ENCODE measurements around the gene AKAP1.

Gene AKAP1

GRCh38 chr17:57135026-57135788 is 50.2 kb downstream of the AKAP1 start:
- no peak for DNase-seq

DNA sequence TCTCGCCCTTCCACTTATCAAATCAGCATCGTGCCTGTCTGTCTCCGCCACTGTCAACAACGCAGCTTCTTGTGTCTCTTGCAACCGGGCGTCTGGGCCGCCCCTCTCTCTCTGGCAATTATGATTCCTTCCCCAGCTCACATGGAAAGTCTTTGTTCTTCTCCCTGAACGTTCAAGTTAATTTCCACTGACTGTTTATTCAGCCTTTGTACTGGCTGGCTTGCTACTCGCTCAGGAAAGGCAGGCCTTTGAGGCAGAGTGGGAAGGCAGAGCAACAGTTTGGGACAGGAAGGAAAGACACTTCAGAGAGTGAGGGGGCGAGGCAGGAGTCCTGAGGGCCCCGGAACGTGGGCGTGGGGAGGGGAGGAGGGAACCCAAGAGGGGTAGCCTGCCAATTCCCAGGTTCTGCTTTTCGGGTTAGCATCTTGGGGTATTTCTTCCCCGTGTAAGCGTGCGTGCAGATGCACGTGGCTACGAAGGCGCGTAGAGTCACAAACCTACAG is 50.8 kb downstream of the AKAP1 start:
- no peak for DNase-seq

GRCh38 chr17:57136355-57136754 is 51.3 kb downstream of the AKAP1 start:
- no peak for DNase-seq

DNA sequence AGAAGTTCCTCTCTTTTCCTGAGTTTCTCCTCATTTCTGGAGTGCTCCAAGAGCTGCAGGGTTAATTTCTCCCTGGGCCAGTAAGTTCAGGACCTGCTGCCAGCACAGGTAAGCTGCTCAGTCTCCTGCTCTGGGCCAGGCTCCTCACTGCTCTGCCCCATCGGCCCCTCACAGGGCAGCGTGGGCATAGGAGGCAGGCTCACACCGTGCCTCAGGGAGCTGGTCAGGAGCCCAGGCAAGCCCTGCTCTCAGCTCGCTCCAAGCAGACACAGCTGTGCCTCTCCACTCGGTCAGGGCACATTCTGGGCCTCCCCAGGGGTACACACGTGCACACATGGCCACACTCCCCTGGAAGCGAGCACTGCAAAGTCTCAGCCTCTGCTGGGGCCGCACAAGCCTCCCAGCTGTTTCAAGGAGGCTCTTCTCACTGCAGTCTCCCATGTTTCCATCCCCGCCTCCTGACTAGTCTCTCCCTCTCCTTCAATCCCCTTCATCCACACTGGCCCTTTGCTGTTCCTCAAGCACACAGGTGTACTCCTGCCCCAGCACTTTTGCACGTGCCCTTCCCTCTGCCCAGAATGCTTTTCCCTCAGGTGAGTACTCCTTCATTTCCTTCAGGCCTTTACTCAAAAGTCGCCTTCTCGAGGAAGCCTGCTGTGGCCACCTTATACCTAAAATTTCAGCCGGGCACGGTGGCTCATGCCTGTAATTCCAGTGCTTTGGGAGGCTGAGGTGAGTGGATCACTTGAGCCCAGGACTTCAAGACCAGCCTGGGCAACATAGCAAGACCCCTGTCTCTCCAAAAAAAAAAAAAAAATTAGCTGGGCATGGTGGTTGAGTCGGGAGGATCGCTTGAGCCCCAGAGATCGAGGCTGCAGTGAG is 53.2 kb downstream of the AKAP1 start:
- no peak for DNase-seq

DNA sequence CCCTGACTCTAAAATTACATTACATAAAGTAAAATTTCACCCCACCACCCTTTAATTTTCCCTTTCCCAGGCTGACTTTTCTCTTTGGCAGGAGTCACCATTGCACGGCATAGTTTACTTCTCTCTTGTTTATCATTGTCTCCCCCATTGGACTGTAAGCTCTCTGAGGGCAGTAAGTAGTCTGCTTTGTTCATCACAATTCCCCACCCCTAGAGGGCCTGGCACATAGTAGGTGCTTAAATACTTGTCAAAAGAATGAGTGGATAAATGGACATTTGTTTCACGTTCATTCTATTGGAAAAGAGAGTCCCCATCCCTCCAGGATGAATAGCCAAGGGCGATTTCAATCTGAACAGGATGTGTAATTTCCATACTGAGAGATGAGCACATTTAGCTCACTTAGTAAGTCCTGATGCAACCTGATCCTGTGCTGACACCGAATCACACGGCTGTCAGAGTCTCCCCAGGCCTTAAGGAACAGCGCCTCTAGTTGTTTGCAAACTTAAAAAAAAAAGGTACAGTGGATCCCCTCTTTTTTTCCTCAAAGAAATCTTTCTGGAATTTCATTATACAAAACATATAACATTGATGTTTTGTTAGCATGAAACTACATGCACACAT is 54.0 kb downstream of the AKAP1 start:
- no peak for DNase-seq

GRCh38 chr17:57140316-57140715 is 55.3 kb downstream of the AKAP1 start:
- DNase-seq = no peak

- DNase-seq = no peak
Observed at GRCh38 chr17:57142925-57143324, 57.9 kb downstream of the AKAP1 start.

GRCh38 chr17:57143361-57143760 is 58.3 kb downstream of the AKAP1 start:
- no peak for DNase-seq

DNA sequence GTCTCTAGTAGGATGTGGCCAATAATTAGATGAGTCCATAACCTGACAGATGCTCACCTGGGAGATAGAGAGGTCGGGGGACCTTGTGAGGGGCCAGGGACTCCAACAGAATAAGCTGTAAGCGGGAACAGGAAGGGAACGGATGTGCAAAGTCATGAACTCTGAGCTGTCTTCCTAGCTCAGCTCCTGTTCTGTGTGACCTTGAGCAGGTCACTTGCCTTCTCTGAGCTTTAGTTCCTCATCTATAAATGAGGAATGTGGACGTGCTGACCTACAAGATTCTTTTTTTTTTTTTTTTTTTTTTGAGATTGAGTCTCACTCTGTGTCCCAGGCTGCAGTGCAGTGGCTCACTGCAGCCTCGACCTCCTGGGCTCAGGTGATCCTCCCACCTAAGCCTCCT is 58.9 kb downstream of the AKAP1 start:
- no peak for DNase-seq

DNA sequence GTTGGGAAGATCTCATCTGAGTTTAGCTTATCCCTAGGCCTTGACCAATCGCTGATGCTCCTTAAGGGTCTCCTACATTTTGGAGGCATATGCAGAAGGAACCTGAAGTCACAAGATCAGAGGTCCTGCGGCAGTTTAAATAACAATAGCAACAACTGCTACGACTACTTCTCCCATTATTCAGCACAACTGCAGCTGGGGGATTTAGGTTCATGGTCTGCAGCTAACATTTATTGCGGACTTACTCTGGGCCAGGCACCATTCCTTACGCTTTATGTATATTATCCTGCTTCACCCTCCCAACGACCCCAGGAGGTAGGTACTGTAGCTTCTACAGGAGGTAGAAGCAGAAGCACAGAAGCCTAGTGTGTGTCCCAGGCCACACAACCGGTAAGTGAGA is 59.5 kb downstream of the AKAP1 start:
- no peak for DNase-seq

DNA sequence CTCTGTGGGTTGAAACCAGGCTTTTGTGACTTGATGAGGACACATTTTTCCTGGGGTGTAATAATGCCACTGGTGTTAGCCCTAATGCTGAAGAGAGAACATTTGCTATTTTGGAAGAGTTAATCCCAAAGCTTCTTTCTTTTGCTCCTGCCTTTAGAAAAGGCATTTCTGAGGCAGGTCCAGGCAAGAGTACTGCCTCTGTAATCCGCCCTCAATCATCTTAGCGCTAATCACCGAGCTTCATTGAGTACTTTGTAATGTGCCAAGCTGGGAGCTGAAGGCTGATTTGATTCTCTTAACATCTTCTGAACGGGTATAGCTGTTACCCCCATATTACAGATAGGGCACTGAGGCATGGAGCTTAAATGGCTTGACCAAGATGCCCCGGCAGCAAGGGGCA is 60.3 kb downstream of the AKAP1 start:
- DNase-seq = no peak

GRCh38 chr17:57146273-57146672 is 61.2 kb downstream of the AKAP1 start:
- DNase-seq = no peak

DNA sequence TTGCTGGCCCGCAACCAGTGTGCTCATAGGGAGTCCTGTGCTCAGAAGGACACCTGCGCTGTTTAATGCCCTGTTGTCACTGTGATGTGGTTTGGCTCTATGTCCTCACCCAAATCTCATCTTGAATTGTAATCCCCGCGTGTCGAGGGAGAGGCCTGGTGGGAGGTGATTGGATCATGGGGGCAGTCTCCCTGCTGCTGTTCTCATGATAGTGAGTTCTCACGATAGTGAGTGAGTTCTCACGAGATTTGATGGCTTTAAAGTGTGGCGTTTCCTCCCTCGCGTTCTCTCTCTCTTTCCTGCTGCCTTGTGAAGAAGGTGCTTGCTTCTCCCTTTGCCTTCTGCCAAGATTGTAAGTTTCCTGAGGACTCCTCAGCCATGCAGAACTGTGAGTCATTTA is 66.8 kb downstream of the AKAP1 start:
- DNase-seq = no peak

- no peak for DNase-seq
Observed at GRCh38 chr17:57152967-57153528, 68.0 kb downstream of the AKAP1 start.

DNA sequence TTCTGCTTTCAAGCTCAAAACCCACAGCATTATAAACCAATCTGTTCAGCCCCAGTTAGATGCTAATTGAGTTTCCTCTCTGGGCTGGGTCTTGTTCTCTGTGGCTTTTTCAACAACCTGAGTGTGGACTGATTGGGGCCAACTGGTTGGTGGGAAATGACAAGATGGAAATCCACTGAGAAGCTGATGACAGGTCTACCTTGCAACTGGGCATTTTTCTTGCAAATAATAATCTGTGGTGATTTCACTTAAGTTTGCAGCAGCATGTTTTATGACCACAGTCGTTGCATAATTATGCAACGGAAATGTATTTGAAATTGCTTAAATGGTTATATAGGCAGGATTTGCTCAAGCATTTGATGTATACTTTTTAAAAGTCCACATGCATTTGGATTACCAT is 69.9 kb downstream of the AKAP1 start:
- no peak for DNase-seq

GRCh38 chr17:57158325-57158724 is 73.3 kb downstream of the AKAP1 start:
- no peak for DNase-seq

DNA sequence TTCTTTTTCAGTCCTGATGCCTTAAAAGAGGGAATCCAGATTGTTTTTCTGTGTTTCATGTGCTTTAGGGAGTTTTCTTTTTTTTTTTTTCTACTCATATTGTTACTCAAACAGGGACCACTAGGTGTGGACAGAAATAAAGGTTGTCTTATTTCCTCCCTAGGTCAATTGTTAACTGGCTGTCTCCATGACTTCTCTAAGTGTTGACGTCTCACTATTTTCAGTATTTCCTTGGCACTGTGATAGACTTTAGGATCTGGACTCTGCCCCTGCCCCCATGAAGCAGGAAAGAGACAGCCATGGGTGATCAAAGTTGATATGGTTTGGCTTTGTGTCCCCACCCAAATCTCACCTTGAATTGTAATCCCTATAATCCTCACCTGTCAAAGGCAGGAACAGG is 73.7 kb downstream of the AKAP1 start:
- DNase-seq = no peak

- DNase-seq = no peak
Observed at GRCh38 chr17:57160624-57161023, 75.6 kb downstream of the AKAP1 start.

DNA sequence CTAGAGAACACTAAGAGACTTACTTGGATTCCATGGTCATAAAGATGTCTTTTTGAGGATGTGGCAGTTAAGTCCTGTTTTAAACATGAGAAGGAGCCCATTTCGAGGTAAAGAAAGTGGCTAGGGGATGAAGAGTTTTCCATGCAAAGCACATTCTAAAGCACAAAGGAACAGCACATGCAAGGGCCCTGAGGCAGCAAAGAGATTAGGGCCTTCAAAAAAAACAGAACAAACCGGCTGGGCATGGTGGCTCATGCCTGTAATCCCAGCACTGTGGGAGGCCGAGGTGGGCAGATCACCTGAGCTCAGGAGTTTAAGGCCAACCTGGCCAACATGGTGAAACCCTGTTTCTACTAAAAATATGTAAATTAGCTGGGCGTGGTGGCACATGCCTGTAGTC is 79.8 kb downstream of the AKAP1 start:
- DNase-seq = no peak

- DNase-seq = no peak
Observed at GRCh38 chr17:57165754-57166153, 80.7 kb downstream of the AKAP1 start.

DNA sequence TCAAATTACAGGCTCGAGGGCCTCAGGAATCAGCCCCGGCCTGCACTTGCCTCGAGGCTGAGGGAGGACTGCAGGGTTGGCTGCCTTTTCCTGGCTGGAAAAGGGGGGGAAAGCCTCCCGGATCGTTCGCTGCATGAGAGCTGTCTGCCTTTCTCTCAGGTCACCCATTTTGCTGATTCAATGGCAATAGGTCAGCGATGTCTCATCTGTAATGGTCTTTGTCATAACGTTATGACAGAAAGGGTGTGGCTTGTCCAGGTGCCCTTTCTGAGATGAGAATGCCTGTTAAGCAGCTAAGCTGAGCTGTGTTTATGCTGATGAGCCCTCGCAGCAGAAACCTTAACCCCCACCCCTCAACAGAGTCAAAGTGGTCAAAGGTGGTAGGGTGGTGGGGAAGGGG is 81.8 kb downstream of the AKAP1 start:
- no peak for DNase-seq

DNA sequence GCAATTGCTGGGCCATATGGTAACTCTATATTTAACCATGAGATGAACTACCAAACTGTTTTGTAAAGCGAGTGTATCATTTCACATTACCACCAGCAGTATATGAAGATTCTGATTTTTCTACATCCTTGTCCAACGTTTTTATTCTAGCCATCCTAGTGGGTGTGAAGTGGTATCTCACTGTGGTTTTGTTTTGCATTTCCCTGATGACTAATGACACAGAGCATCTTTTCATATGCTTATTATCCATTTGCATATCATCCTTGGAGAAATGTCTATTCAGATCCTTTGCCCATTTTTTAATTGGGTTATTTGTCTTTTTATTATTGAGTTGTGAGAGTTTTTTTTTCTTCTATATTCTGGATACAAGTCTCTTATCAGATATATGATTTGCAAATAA is 83.6 kb downstream of the AKAP1 start:
- no peak for DNase-seq

GRCh38 chr17:57170866-57171265 is 85.8 kb downstream of the AKAP1 start:
- DNase-seq = no peak
